ENCODE results near the gene PLVAP. TPM values are rescaled to one million over a fixed set of nuclear protein-coding genes. Genes with fewer than 3 reads are reported as not detected.

Gene PLVAP
- polyA plus RNA-seq, 1 experiment = not detected

- Histone ChIP-seq H3K4me3 (ENCODE audit: low read depth, low read length) (no peak within 1 kb of the TSS), H3K36me3 (ENCODE audit: control insufficient read depth, insufficient read depth, low read length) (no peaks in the 10 kb centered on the region), H3K27me3 (ENCODE audit: control insufficient read depth, insufficient read depth, low read length) (no peaks in the 10 kb centered on the region)
- DNase-seq (ENCODE audit: low read depth) = no peak
- TF ChIP-seq CTCF (IDR thresholded peaks at IDR 0.05; ENCODE audit: insufficient read depth, low read depth, low read length) = no peak
- POLR2A ChIA-PET = interaction anchor here (0.6 kb wide), 1 partner anchor 103 kb away, joined by 3 read pairs; no protein-coding TSS in a partner anchor
- CTCF ChIA-PET = interaction anchor here (0.5 to 1.9 kb wide), 7 partner anchors 10 to 333 kb away, joined by 3 to 6 read pairs (median 4); no protein-coding TSS in a partner anchor
Observed at GRCh38 chr19:17405250-17406045, 28.3 kb upstream of the PLVAP start, which contains the start of gene BST2. Gene BST2 (minus strand): TSS chr19:17405630. CDS start chr19:17405575, 55 bp downstream.

GRCh38 chr19:17404621-17405249, 27.6 kb upstream of the PLVAP start:
- H3K36me3 ChIP-seq (ENCODE audit: control insufficient read depth, insufficient read depth, low read length) = no peaks in the 10 kb centered on the region
- no peak for TF ChIP-seq CTCF (IDR thresholded peaks at IDR 0.05; ENCODE audit: insufficient read depth, low read depth, low read length)
- no peaks in the 10 kb centered on the region for H3K27me3 ChIP-seq (ENCODE audit: control insufficient read depth, insufficient read depth, low read length)
- CTCF ChIA-PET = interaction anchor here (0.5 to 1.9 kb wide), 8 partner anchors 9 to 334 kb away, joined by 3 to 6 read pairs (median 4); no protein-coding TSS in a partner anchor
- H3K4me3 ChIP-seq (ENCODE audit: low read depth, low read length) = no peak overlapping the region
- no peak for DNase-seq (ENCODE audit: low read depth)
- POLR2A ChIA-PET = interaction anchor here (0.6 kb wide), 1 partner anchor 102 kb away, joined by 3 read pairs; no protein-coding TSS in a partner anchor

- CTCF ChIA-PET = interaction anchor here (0.8 to 1.4 kb wide), 2 partner anchors 18 to 50 kb away, joined by 3 to 4 read pairs; no protein-coding TSS in a partner anchor
- H3K36me3 ChIP-seq (ENCODE audit: control insufficient read depth, insufficient read depth, low read length) = no peaks in the 10 kb centered on the region
- H3K27me3 ChIP-seq (ENCODE audit: control insufficient read depth, insufficient read depth, low read length) = no peaks in the 10 kb centered on the region
- no peak overlapping the region for H3K4me3 ChIP-seq (ENCODE audit: low read depth, low read length)
- POLR2A ChIA-PET = no interaction called here
- no peak for DNase-seq (ENCODE audit: low read depth)
- no peak for TF ChIP-seq CTCF (IDR thresholded peaks at IDR 0.05; ENCODE audit: insufficient read depth, low read depth, low read length)
Observed at GRCh38 chr19:17404015-17404414, 26.9 kb upstream of the PLVAP start.

GRCh38 chr19:17402982-17403855, 26.1 kb upstream of the PLVAP start:
- H3K4me3 ChIP-seq (ENCODE audit: low read depth, low read length) = no peak overlapping the region
- DNase-seq (ENCODE audit: low read depth) = no peak
- ChIA-PET POLR2A (no interaction called here), CTCF (interaction anchor here (1.2 to 1.4 kb wide), 2 partner anchors 18 to 51 kb away, joined by 3 to 4 read pairs; no protein-coding TSS in a partner anchor)
- no peak for TF ChIP-seq CTCF (IDR thresholded peaks at IDR 0.05; ENCODE audit: insufficient read depth, low read depth, low read length)
- no peaks in the 10 kb centered on the region for H3K27me3 ChIP-seq (ENCODE audit: control insufficient read depth, insufficient read depth, low read length)
- H3K36me3 ChIP-seq (ENCODE audit: control insufficient read depth, insufficient read depth, low read length) = no peaks in the 10 kb centered on the region
